Measurements from ENCODE around the gene ANKRD28.

DNA sequence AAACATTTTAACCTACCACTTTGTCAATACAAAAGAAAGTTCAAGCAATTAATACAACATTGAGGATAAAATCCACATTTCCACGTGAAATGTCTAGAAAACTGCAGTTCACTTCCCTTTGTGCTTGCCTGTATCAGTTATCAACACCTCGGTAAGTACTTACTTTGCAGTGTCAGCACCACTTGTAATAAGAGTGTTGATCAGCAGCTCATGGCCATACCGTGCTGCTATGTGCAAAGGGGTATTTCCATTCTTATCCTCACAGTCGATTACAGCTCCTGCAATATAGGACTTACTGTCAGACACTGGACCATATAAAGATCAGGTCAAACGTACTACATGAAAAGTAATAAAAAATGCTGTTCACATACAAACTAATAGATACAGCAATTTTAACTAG lies 84.4 kb downstream of the ANKRD28 start:
- TF ChIP-seq BHLHE40 (IDR thresholded peaks at IDR 0.05; ENCODE audit: low read depth, low read length): no peak
- no peak for TF ChIP-seq SMC3 (IDR thresholded peaks at IDR 0.05; ENCODE audit: low read depth, low read length)
- TF ChIP-seq, protein P1, sequence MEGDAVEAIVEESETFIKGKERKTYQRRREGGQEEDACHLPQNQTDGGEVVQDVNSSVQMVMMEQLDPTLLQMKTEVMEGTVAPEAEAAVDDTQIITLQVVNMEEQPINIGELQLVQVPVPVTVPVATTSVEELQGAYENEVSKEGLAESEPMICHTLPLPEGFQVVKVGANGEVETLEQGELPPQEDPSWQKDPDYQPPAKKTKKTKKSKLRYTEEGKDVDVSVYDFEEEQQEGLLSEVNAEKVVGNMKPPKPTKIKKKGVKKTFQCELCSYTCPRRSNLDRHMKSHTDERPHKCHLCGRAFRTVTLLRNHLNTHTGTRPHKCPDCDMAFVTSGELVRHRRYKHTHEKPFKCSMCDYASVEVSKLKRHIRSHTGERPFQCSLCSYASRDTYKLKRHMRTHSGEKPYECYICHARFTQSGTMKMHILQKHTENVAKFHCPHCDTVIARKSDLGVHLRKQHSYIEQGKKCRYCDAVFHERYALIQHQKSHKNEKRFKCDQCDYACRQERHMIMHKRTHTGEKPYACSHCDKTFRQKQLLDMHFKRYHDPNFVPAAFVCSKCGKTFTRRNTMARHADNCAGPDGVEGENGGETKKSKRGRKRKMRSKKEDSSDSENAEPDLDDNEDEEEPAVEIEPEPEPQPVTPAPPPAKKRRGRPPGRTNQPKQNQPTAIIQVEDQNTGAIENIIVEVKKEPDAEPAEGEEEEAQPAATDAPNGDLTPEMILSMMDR (conservative IDR thresholded peaks at IDR 0.05; ENCODE audit: low read depth, low read length): no peak
- TF ChIP-seq POLR2A (IDR thresholded peaks at IDR 0.05; ENCODE audit: low read depth, low read length): no peak
- no peak for TF ChIP-seq MXI1 (IDR thresholded peaks at IDR 0.05; ENCODE audit: borderline replicate concordance, low read depth, low read length)
- TF ChIP-seq CEBPB (IDR thresholded peaks at IDR 0.05; ENCODE audit: low read depth, low read length): no peak
- TF ChIP-seq MAZ (IDR thresholded peaks at IDR 0.05; ENCODE audit: borderline replicate concordance, low read depth, low read length): no peak
- TF ChIP-seq CHD1 (IDR thresholded peaks at IDR 0.05; ENCODE audit: low read depth, low read length): no peak

Data from IMR-90 (cell line).